Stimulated activated naive CD4-positive, alpha-beta T cell treated with Interleukin-2 at 50 U/mL for 16 hours (primary cell): Measurements from ENCODE around the gene NAPB.

Source experiments
- DNase-seq: peaks from one replicate; lab custom pipeline; 2025; lab: John Stamatoyannopoulos, UW

Gene NAPB

DNA sequence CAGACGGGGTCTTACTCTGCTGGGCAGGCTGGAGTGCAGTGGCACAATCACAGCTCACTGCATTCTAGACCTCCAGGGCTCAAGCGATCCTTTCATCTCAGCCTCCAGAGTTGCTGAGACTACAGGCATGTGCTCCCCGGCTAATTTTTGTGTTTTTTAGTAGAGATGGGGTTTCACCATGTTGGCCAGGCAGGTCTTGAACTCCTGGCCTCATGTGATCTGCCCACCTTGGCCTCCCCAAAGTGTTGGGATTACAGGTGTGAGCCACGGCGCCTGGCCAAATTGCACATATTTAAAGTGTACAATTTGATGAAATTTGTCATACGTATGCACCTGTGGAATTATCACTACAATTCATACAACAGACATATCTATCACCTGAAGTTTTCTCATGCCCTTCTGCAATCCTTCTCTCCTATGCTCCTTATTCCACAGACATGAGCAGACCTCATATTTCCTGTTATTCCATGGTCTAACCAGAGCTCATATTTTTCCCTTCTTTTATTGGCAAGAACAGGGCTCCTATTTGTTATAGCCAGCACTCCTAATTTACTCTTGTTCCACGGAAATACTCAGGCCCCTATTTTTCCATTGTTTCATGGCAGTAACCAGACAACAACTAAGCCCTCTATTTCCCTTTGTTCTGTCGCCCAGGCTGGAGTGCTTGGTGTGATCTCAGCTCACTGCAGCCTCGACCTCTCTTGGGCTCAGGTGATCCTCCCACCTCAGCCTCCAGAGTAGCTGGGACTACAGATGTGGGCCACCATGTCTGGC, 16.0 kb upstream of the NAPB start:
- DNase-seq = no peak

DNA sequence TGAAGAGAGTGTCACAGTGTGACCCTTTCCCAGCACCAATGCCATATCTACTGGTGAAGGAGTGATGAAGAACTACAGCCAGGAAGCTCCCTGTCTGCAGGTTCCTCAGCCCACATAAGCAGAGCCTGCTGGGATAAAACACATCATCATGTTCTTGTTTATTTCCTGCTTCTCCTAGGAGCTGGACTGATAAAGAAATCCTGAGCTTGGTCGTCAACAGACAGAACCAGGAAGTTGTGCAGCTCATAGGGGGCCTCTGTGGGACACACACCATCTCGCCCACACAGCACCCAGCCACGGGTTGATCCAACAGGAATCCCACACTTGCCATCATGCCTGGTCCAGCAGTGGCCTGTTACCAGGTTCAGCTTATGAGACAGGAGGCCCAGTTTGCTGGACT, 15.4 kb upstream of the NAPB start:
- no peak for DNase-seq

DNA sequence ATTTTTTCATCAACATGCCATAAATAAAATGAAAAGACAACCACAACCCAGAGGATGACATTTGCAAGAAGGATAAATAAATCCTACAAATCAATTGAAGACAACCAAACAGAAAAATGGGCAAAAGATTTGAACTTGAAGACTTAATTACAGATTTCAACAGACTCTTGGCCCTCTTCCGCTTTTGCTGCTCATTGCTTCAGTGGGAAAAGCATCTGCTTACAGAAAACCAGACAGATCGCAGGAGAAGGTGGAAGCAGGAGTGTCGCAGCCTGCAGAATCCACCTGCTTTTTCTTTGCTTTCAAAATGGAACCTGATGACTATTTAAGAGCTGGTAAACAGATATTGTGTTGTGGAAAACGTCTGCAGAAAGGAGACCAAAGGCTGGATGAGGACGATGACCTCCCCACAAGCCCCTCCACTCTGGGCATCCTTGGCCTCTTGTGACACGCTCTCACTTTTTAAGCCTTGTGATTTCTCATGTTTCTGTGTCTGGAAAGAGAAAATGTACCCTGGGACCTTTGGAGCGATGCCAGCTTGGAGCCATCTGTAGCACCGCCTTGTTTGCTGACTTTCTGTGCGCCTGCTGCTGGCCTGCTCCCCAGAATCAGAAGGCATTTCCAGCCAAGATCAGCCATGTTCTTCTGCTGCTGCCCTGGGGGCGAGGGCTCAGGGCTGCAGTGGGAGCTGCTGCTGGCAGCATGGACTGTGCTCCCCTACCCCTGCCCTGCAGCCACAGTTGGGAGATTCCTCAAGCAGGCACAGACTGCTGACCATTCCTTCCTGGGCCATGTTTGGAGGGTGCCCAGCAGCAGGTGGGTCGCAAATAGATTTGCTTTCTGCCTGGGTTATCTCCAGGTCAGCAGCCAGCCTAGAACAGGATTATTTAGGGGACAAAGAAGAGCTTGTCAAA, 14.6 kb upstream of the NAPB start:
- DNase-seq = no peak

DNA sequence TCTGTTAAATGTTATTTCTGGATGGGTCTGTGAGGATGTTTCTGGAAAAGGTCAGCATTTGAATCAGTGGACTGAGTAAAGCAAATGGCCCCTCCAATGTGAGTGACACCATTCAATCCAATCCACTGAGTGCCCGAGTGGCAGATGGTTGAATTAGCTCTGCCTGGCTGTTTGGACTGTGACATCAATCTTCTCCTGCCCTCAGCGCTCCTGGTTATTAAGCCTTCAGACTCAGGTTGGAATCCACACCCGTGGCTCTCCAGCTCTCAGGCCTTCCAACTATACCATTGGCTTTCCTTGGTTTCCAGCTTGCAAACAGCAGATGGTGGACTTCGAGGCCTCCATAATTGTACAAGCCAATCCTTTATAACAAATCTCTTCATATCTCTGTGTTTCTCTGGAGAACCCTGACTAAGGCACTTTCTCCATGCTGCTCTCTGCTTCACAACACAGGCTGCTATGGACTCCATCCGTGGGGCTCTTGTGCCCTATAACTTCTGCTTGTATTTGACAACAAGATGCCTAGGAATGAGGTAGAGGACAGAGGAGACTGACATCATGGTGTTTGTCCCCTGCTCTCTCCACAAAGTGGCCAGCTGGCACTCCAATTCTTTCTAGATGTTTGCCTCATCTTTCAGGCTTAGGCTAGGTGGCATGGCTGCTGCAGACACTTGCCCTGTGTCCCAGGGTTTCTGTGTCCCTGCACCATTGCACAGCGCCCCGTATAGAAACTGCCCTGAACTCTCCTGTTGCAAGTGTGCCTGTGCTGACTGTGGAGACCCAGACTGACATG, 13.4 kb upstream of the NAPB start:
- no peak for DNase-seq

DNA sequence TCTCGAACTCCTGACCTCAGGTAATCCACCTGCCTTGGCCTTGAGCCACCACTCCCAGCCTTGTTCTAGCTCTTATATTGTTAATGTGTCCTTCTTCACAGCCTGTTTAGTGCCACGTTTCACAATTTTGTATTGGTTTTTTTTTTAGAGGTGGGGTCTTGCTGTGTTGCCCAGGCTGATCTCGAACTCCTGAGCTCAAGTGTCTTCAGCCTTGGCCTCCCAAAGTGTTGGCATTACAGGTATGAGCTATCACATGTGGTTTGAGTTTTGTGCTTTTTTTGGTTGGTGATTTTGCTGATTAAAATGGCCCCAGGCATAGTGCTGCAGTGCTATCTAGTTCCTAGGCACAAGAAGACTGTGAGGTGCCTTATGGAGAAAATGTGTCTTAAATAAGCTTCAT, 12.3 kb upstream of the NAPB start:
- no peak for DNase-seq

DNA sequence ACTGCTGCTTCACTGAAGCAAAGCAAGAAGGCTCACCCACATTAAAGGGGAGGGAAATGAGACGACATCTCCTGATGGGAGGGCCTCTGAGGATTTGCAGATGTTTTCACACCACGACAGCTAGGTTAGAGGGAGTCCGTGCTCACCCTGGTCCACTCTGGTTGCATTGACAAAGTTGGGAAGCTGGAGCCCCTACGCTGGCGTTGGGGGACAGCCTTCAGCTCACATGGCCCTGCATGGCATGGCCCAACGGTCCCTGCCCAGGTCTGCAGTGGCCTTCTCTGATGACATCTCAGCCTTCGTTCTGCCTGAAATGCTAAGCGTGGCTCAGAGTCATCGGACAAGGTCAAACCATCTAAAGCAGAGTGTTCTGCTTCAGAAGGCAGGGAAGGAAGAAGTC, 3.8 kb upstream of the NAPB start:
- no peak for DNase-seq

DNA sequence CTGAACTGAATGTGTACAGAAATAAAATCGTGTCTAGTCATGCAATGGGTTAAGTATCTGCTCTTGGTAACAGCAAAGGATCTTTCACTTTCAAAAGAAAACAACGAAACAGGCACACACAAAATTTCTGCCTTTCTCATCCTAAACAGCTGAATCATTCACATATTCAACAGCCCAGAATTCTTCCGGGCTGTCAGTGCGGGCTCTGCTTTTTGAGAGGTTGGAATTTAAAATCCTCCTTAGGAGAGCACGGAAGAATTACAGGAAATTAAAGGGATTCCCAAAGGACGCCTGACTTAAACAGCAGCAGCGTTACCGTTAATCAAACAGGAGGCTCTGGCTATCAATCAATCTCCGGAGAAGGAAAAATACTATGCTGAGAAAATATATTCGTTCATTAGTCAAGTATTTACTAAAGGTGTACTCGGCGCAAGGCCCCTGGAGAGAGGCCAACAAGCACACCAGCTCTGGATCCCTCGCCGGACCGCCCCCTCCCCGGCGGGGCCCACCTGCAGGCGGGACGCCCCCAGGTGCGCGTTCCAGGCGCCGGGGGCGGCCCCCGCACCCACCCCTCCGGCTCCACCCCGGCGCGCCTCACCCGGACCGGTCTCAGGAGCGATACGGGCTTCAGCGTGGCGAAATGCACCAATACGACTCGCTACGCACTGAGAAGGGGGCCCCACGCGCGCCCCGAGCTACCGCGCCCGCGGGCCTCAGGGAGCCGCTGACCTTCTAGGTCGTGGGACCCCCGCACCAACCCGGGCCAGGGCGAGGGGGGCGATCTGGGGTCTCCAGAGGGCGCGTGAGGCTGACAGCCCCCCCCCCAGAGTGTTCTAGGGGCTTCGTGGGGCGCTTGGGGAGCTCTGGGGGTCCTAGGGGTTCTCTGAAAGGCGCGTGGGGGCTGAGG, 1.0 kb downstream of the NAPB start:
- peak; percentile 32 for DNase-seq

DNA sequence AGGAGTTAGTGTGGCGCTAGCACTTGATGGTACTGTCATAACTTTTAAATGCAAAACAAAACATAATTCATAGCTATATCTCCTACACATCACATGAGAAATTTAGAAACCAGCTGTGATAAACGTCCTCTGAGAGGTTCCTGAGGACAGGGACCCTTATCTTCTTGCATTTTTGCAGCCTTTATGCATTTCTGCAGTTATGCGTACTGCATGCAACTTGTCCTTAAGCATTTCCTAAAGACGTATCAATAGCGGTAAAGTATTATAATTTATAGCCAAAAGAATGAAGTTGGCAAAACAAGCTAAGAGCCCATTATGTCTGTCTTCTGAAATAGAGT, 1.7 kb downstream of the NAPB start:
- DNase-seq = no peak

DNA sequence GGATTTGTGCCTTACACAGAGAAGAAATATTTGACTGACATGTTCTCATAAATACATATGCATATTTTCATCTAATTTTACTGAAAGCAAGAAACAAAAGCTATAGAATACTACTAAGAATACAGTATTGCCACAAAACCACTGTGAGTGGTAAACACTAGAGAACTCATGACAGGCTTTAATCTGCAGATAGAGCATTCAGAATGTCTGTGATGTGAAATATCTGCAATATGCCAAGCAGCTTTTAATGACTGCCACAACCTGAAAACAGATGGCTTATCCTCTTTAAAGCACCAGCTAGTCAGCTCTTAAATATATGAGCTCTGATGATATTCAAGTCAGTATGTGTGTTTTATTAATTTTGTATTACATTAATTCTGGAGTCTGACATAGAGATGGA, 3.4 kb downstream of the NAPB start:
- no peak for DNase-seq

DNA sequence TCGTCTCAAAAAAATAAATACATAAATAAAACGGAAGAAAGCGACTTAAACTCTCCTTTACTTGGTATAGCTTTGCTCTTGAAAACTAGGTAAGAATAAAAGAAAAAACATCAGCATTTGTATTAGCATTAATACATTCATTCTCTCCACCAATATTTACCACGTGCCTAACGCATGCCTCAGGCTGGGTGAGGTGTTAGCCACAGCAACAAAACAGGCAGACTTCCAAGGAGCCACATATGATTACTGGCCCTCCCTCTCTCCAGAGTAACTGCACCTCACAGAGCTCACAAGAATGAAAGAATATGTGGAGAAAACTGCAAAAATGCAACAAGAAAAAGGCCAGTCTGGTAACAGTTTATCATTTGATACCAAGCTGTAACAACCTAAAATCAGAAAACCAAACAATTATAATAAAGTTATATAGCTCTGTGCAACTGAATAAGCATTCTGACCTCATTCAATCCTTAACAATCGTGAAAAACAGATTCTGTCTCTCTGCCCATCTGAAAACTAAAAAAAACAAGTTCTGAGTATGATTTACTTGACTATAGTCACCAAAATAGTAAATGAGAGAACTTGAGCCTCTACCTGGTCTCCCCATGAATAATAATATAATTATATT, 5.2 kb downstream of the NAPB start:
- no peak for DNase-seq

DNA sequence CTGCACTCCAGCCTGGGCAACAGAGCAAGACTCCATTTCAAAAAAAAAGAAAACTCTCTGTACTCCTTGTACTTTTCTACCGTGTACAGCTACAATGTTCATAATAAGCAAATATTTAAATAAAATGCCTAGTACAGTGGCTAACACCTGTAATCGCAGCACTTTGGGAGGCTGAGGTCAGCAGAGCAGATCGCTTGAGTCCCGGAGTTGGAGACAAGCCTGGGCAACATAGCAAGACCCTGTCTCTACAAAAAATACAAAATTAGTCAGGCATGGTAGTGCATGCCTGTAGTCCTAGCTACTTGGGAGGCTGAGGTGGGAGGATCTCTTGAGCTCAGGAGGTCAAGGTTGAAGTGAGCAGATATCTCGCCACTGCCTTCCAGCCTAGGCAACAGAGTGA, 5.7 kb downstream of the NAPB start:
- no peak for DNase-seq

DNA sequence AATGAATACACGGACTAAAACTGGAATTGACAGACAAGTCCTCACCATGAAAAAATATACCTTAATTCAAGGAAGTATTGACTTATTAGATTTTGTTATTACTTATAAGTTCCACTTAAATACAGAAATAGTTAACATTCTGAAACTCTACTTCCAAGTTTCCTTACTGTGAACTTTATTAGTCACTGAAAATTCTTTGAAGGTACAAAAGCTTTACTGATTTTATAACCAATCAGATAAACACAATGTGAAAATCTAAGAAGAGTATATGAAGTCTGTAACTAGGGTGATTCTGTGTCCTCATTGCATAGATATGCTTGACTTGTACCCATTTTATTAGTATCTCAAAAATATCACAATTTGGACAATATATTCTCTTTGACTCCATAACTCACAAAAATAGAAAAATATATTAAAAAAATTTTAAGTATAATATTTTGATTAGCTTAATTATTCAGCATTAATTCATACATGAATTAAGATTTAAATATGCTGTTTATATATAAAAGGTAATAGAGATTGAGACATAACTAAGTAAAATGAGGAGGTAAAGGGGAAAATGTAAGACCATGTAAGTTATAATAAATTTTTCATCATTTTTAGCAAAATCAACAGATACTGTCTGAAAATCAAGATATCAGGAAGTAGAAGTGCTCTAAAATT, 6.6 kb downstream of the NAPB start:
- no peak for DNase-seq

DNA sequence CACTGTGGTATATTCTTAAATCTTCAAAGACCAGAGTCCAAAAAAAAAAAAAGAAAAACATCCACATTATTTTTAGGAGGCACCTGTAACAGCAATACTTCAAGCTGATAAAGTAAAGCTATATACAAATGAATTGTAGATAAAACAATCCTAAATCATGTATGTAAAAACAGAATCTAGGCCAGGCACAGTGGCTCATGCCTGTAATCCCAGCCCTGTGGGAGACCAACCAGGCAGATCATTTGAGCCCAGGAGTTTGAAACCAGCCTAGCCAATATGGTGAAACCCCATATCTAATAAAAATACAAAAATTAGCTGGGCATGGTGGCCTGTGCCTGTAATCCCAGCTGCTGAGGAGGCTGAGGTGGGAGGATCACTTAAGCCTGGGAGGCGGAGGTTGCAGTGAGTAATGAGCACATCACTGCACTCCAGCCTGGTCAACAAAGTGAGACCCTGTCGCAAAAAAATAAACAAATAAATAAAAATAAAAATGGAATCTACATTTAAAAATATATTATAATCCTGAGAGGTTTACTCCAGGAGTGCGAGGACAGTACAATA, 7.3 kb downstream of the NAPB start:
- DNase-seq = no peak

DNA sequence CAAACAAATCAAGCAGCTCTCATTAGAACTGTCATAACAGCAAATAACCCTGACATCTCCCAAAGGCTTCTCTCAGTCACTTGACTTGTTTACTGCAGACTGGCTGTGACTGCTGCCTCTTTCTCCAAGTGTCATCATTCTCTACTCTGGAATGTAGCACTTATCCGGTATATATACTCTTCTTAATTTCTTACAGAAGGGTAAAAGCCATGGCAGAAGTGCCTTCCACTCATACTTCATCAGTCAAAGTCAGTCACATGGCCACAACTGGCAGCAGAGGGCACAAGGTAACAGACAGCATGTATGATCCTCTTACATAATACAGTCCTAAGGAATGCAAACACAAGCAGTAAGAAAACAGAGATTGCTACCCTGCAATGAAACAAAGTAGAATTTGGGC, 9.3 kb downstream of the NAPB start:
- no peak for DNase-seq

DNA sequence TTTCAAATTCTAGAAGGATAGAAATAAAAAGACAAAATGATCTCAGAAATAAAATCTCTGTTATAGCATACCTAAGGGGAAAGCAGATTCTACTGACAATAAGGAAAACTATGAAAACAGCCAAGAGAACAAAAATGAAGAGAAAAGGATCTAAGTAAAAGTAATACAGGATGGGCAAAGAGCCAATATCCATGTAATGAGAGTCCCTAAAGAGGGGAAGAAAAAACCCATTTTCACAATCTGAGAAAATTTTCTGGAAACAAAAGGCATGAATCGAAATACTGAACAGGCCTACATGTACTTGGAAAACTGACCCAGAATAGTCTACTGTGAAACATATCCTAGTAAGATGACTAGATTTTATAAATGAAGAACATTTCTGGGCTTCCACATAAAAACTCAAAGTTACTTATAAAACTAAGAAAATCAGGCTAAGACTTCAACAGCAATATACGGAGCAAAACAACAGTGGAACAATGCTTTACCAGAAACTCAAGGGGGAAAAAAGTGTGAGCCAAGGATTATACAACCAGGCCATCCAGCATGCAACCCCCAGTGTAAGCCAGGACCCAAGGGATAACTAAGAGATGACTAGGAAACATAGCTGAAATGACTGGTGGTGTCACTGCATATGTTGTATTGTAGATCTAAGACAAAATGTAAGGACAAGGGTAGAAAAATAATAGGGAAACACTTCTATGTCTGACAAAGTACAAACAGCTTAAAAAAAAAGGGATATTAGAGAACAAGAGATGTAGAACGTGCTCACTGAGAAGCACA, 10.2 kb downstream of the NAPB start:
- DNase-seq = no peak

DNA sequence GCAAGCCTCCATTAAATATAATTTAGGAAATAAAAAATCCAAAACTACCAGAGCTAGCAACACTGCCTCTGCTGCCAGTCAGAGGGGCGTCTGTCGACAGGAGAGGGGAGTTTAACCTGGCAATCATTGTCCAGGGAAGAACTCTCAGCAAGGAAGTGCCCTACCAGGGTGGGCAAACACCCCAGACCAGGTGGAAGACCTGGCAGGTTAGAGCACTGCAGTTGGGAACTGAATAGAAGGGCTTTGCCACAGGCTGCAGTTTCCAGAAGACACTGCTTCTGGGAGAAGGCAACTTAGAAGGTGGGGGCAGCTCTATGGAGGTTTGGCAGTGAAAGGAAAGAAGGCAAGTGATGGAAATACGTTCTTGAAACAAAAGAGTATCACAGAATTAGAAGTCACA, 11.5 kb downstream of the NAPB start:
- DNase-seq = no peak

DNA sequence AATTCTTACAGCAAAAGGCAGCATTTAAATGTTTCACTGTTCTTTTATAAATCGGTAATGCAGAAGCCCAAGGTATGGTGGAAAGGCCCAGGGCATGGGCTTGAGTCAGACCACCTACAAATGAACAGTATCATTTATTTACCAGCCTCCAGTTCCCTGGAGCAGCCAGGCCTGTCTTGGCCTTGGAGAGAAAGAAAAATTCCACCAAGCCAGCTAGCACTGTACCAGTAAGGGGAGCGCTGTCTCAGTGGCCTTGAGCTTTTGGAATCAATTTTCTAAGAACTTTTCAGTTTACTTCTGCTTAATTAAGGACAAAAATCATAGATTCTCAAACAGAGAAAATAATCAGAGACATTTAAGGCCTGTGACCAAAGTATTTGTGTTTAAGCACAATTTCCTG, 12.3 kb downstream of the NAPB start:
- DNase-seq = no peak

DNA sequence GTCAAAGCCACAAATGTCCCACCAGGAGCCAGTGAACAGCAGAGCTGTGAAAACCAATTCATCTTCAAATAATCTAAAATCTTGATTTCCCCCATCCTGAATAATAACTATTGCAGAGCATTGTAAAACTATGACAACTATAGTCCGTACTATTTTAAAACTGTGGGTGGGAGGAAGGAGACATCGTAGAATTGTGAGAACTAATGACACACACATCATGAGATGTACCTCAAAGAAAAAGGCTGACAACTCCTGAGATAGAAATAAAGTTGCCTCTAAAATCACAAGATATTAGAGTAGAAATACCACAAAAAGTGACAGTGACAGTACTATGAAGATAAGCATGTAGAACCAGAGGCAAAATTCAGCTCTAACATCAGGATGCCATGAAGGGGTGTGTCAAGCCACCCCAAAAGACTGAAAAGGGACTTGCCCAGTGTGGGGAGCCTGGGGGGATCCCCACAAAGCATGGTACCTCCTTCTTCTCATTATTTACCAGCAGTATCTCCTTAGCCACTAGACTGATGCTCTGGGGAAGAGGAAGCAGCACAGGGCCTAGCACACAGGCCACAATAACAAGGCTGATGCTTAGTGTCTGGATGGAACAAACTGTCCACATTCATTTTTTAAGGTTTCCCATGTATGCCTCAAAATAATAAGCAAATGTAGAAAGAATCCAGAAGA, 13.4 kb downstream of the NAPB start:
- DNase-seq = no peak

DNA sequence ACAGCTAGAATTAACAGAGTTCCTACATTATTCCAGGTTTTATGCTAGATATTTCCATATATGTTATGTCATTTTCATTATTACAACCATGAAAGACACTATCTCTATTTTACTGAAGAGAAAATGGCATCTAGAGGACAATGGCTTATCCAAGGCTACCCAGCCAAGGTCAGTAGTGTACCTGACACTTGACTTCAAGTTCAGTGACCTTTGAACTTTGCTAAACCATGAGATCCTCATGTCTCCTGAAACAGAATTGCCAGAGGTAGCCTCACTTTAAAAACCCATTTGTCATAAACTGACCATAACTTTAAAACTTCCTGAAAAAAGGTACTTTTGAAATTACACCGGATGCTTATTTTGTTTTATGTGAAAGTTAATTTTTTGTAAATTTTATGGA, 14.4 kb downstream of the NAPB start:
- DNase-seq = no peak
